HL-60 (cell line): Measurements from ENCODE around the gene MARCO.

Experiments used
- DNase-seq, 2 experiments: peaks; one replicate each; pipeline ENCODE4 v3.0.0-alpha.2; 2010 to 2020; ENCODE audit warnings: low read depth in 1 of 2, low spot score in 1 of 2
- H3K27ac ChIP-seq: fragments of 250-450 bp; sonication (Bioruptor Pico); replicated peaks from 2 replicates; pipeline ENCODE4 v1.5.1; 2020; ENCODE audit warnings: mild to moderate bottlenecking, moderate library complexity
- H3K27me3 ChIP-seq: fragments of 250-450 bp; sonication (Bioruptor Pico); 2 replicates; pipeline ENCODE4 v1.5.1; 2021; ENCODE audit warnings: mild to moderate bottlenecking, moderate library complexity; ENCODE audit not compliant: insufficient read depth, poor library complexity, severe bottlenecking
- H3K4me3 ChIP-seq: replicated peaks from 2 replicates; pipeline ENCODE4 v1.5.1; 2011; ENCODE audit warnings: mild to moderate bottlenecking, control low read depth, low read length; ENCODE audit not compliant: insufficient read depth
- GABPA ChIP-seq: IDR thresholded peaks from 2 replicates; pipeline ENCODE4 v1.6.1; 2012; ENCODE audit warnings: low read depth
- POLR2AphosphoS5 ChIP-seq: IDR thresholded peaks from 2 replicates; pipeline ENCODE4 v1.6.1; 2012; ENCODE audit warnings: low read depth
- SPI1 ChIP-seq: IDR thresholded peaks from 2 replicates; pipeline ENCODE4 v1.6.1; 2012; ENCODE audit warnings: low read depth, mild to moderate bottlenecking, borderline replicate concordance
- TF ChIP-seq, protein P1 (sequence below): IDR thresholded peaks from one replicate; pipeline ENCODE4 v1.5.1; 2011; ENCODE audit warnings: low read length, control low read depth, inconsistent platforms; ENCODE audit not compliant: insufficient read depth
- TF ChIP-seq, protein P2 (sequence below): IDR thresholded peaks from 2 replicates; pipeline ENCODE4 v1.6.1; 2012; ENCODE audit warnings: low read depth; ENCODE audit not compliant: insufficient replicate concordance

Gene MARCO

DNA sequence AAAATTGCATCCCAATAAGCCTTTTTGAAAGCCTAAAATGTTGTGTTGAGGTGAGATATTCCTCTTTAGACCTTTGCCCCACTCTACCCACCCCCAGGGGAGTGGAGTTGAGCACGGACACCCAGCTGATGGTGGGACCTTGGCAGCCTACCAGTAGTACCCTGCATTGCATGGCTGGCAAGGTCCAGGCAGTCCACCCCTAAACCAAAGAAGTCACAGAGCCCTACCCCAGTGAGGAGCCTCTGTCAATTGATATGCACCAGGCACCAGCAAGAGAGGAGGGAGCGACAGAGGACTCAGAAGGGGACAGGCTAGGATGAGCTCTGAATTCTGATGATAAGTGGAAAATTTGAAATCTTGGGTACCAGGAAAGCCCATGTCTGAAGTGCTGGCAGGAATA, 38.6 kb downstream of the MARCO start:
- TF ChIP-seq SPI1 (no peak), POLR2AphosphoS5 (no peak), GABPA (no peak)
- TF ChIP-seq, protein P1, sequence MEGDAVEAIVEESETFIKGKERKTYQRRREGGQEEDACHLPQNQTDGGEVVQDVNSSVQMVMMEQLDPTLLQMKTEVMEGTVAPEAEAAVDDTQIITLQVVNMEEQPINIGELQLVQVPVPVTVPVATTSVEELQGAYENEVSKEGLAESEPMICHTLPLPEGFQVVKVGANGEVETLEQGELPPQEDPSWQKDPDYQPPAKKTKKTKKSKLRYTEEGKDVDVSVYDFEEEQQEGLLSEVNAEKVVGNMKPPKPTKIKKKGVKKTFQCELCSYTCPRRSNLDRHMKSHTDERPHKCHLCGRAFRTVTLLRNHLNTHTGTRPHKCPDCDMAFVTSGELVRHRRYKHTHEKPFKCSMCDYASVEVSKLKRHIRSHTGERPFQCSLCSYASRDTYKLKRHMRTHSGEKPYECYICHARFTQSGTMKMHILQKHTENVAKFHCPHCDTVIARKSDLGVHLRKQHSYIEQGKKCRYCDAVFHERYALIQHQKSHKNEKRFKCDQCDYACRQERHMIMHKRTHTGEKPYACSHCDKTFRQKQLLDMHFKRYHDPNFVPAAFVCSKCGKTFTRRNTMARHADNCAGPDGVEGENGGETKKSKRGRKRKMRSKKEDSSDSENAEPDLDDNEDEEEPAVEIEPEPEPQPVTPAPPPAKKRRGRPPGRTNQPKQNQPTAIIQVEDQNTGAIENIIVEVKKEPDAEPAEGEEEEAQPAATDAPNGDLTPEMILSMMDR, result no peak
- TF ChIP-seq, protein P2, sequence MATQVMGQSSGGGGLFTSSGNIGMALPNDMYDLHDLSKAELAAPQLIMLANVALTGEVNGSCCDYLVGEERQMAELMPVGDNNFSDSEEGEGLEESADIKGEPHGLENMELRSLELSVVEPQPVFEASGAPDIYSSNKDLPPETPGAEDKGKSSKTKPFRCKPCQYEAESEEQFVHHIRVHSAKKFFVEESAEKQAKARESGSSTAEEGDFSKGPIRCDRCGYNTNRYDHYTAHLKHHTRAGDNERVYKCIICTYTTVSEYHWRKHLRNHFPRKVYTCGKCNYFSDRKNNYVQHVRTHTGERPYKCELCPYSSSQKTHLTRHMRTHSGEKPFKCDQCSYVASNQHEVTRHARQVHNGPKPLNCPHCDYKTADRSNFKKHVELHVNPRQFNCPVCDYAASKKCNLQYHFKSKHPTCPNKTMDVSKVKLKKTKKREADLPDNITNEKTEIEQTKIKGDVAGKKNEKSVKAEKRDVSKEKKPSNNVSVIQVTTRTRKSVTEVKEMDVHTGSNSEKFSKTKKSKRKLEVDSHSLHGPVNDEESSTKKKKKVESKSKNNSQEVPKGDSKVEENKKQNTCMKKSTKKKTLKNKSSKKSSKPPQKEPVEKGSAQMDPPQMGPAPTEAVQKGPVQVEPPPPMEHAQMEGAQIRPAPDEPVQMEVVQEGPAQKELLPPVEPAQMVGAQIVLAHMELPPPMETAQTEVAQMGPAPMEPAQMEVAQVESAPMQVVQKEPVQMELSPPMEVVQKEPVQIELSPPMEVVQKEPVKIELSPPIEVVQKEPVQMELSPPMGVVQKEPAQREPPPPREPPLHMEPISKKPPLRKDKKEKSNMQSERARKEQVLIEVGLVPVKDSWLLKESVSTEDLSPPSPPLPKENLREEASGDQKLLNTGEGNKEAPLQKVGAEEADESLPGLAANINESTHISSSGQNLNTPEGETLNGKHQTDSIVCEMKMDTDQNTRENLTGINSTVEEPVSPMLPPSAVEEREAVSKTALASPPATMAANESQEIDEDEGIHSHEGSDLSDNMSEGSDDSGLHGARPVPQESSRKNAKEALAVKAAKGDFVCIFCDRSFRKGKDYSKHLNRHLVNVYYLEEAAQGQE, result no peak
- H3K4me3 ChIP-seq, result no peak overlapping the region
- H3K27me3 ChIP-seq, result no peaks in the 10 kb centered on the region

GRCh38 chr2:118981632-118982031, 39.6 kb downstream of the MARCO start:
- Histone ChIP-seq H3K27me3 (no peaks in the 10 kb centered on the region), H3K27ac (no peak overlapping the region), H3K4me3 (no peak overlapping the region)
- TF ChIP-seq, protein P2, result no peak
- TF ChIP-seq, protein P1, result no peak
- no peak for TF ChIP-seq GABPA
- TF ChIP-seq POLR2AphosphoS5, result no peak
- TF ChIP-seq SPI1, result no peak
- DNase-seq, result no peak

More for the DNA sequence above, 38.6 kb downstream of the MARCO start:
- DNase-seq, result no peak
- no peak overlapping the region for H3K27ac ChIP-seq

GRCh38 chr2:118982039-118982438, 40.0 kb downstream of the MARCO start:
- no peak overlapping the region for H3K4me3 ChIP-seq
- H3K27ac ChIP-seq, result no peak overlapping the region
- TF ChIP-seq POLR2AphosphoS5, result no peak
- H3K27me3 ChIP-seq, result no peaks in the 10 kb centered on the region
- DNase-seq, result no peak

DNA sequence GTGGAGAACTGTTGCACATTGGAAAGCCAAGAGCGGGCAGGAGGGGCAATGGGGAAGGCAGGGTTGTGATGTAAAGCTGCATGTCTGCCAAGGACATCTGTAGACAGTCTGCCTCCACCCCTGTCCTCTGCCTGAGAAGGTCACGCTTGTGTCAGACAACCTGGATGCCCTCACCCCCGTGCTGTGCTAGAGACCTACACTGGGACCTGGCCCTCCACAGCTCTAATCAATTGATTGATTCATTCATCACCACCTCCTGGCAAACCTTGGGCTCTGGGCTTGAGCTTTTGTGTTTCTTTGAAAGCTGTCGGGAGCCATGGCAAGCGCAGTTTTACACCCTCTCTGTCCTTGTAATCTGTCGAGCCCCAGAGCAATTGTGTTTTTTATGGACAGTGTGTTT, 41.1 kb downstream of the MARCO start:
- H3K27ac ChIP-seq, result no peak overlapping the region
- TF ChIP-seq SPI1 (no peak), POLR2AphosphoS5 (no peak), GABPA (no peak)
- TF ChIP-seq, protein P1, result no peak
- TF ChIP-seq, protein P2, result no peak
- H3K27me3 ChIP-seq, result no peaks in the 10 kb centered on the region
- no peak for DNase-seq
- no peak overlapping the region for H3K4me3 ChIP-seq
